GM21360 (cell line): ENCODE results near the gene SORCS3.

Experiments
- ATAC-seq: cut with Tn5 transposase; IDR thresholded peaks from one replicate; pipeline ENCODE4 v1.9.1; 2021; ENCODE audit warnings: mild to moderate bottlenecking, moderate library complexity; ENCODE audit not compliant: unreplicated experiment

SORCS3 gene

GRCh38 chr10:104643303-104643663 lies 2.2 kb downstream of the SORCS3 start:
- no peak for ATAC-seq

- no peak for ATAC-seq
These were observed 5.1 kb downstream of the SORCS3 start for GRCh38 chr10:104646146-104646545.

- ATAC-seq: no peak
These were observed 7.3 kb downstream of the SORCS3 start for GRCh38 chr10:104648421-104648820.

GRCh38 chr10:104650072-104650471 lies 9.0 kb downstream of the SORCS3 start:
- ATAC-seq: no peak

- no peak for ATAC-seq
These were observed 9.7 kb downstream of the SORCS3 start for GRCh38 chr10:104650635-104651331.

- ATAC-seq: no peak
These were observed 15.9 kb downstream of the SORCS3 start for GRCh38 chr10:104657036-104657435.

GRCh38 chr10:104657457-104657856 lies 16.4 kb downstream of the SORCS3 start:
- no peak for ATAC-seq

- no peak for ATAC-seq
These were observed 17.0 kb downstream of the SORCS3 start for GRCh38 chr10:104658067-104658466.

- ATAC-seq: no peak
These were observed 18.7 kb downstream of the SORCS3 start for GRCh38 chr10:104659809-104660208.

GRCh38 chr10:104663076-104663475 lies 22.0 kb downstream of the SORCS3 start:
- no peak for ATAC-seq

GRCh38 chr10:104663563-104663962 lies 22.5 kb downstream of the SORCS3 start:
- ATAC-seq: no peak

GRCh38 chr10:104664205-104664604 lies 23.1 kb downstream of the SORCS3 start:
- no peak for ATAC-seq

- no peak for ATAC-seq
These were observed 24.1 kb downstream of the SORCS3 start for GRCh38 chr10:104665174-104665573.

GRCh38 chr10:104666106-104666505 lies 25.0 kb downstream of the SORCS3 start:
- ATAC-seq: no peak

- ATAC-seq: no peak
These were observed 35.8 kb downstream of the SORCS3 start for GRCh38 chr10:104676874-104677273.

- no peak for ATAC-seq
These were observed 37.6 kb downstream of the SORCS3 start for GRCh38 chr10:104678658-104679057.

GRCh38 chr10:104680467-104681401 lies 39.6 kb downstream of the SORCS3 start:
- ATAC-seq: no peak

- no peak for ATAC-seq
These were observed 40.4 kb downstream of the SORCS3 start for GRCh38 chr10:104681485-104681884.

- no peak for ATAC-seq
These were observed 42.5 kb downstream of the SORCS3 start for GRCh38 chr10:104683567-104683966.

- no peak for ATAC-seq
These were observed 45.7 kb downstream of the SORCS3 start for GRCh38 chr10:104686829-104687228.

- ATAC-seq: no peak
These were observed 47.4 kb downstream of the SORCS3 start for GRCh38 chr10:104688251-104689042.
